K562 (cell line): ENCODE measurements around the gene FXR1. TPM values are rescaled to one million over a fixed set of nuclear protein-coding genes. Genes with fewer than 3 reads are reported as not detected.

Source experiments
- ATAC-seq: fragments of 200-7000 bp; cut with Tn5 transposase; 3 replicates; pipeline ENCODE4 v1.9.1; 2020; ENCODE audit warnings: moderate library complexity
- BruUV-seq: library from RNA; stranded (reverse); fragments of 400-500 nt; replicated peaks from 2 replicates; lab custom pipeline; 2021; lab: Mats Ljungman, UMichigan
- CTCF ChIA-PET: fragments of 300-600 bp; formaldehyde crosslinking; extraction: SDS; loops from one replicate; lab custom pipeline; 2021; ENCODE audit warnings: low intra/inter-chr PET ratio; lab: Yijun Ruan, JAX
- POLR2A ChIA-PET: fragments of 300-600, 350-650 bp; sonication (Branson Sonifier 250); formaldehyde crosslinking; extraction: SDS; loops from one replicate; lab custom pipeline; 2021; ENCODE audit warnings: antibody characterized with exemption, inconsistent platforms; lab: Yijun Ruan, JAX
- DNase-seq, 4 experiments: peaks; one replicate each; pipeline versions ENCODE4 v3.0.0 to v3.0.0-alpha.2; 2011 to 2018; ENCODE audit warnings: low spot score in 3 of 4, mixed read lengths in 3 of 4; ENCODE audit errors: extremely low read depth in 1 of 4
- FAIRE-seq: peaks from 2 replicates; lab custom pipeline; 2011; peaks lifted over from hg19 to GRCh38; lab: Jason Lieb, UNC
- H2AFZ ChIP-seq: 2 replicates; pipeline ENCODE4 v1.6.0; 2011; ENCODE audit warnings: low read depth, low read length, control low read depth, inconsistent platforms
- H3K27ac ChIP-seq: fragments of 200-600 bp; 3 replicates; pipeline ENCODE4 v1.8.0; 2011; ENCODE audit warnings: low read depth, mild to moderate bottlenecking, control low read depth, inconsistent platforms, low read length, moderate library complexity, mixed read lengths; ENCODE audit errors: extremely low read depth
- H3K27me3 ChIP-seq, 2 experiments: fragments of 300-600 bp in 1 of 2; 2 replicates in 1 of 2; 3 replicates in 1 of 2; pipeline versions ENCODE4 v1.6.0 to v1.8.0; 2011; ENCODE audit warnings: inconsistent platforms in 2 of 2, low read length in 2 of 2, mild to moderate bottlenecking in 1 of 2, mixed read lengths in 1 of 2, moderate library complexity in 1 of 2; ENCODE audit not compliant: control insufficient read depth in 2 of 2, insufficient read depth in 2 of 2
- H3K36me3 ChIP-seq: fragments of 300-600 bp; 3 replicates; pipeline ENCODE4 v1.8.0; 2011; ENCODE audit warnings: mild to moderate bottlenecking, low read length, inconsistent platforms; ENCODE audit not compliant: control insufficient read depth, insufficient read depth
- H3K4me1 ChIP-seq, 2 experiments: fragments of 200-600 bp in 1 of 2; replicated peaks in 1 of 2; 2 replicates in 1 of 2; 3 replicates in 1 of 2; pipeline versions ENCODE4 v1.5.1 to v1.8.0; 2011; ENCODE audit warnings: inconsistent platforms in 2 of 2, low read length in 2 of 2, mild to moderate bottlenecking in 1 of 2, mixed read lengths in 1 of 2, moderate library complexity in 1 of 2; ENCODE audit not compliant: control insufficient read depth in 2 of 2, insufficient read depth in 2 of 2
- H3K4me2 ChIP-seq: 2 replicates; pipeline ENCODE4 v1.6.1; 2011; ENCODE audit warnings: low read length, control low read depth, inconsistent platforms, mixed read lengths; ENCODE audit not compliant: insufficient read depth
- H3K4me3 ChIP-seq: fragments of 200-600 bp; sonication (generic), shearing (Covaris generic); 2 replicates; pipeline ENCODE4 v1.5.1; 2016; ENCODE audit warnings: control low read depth, inconsistent platforms
- H3K79me2 ChIP-seq: fragments of 200-600 bp; 3 replicates; pipeline ENCODE4 v1.8.0; 2011; ENCODE audit warnings: low read length, inconsistent platforms; ENCODE audit not compliant: control insufficient read depth, insufficient read depth
- H3K9ac ChIP-seq, 2 experiments: 2 replicates each; pipeline versions ENCODE4 v1.6.0 to v1.6.1; 2011; ENCODE audit warnings: low read depth in 2 of 2, low read length in 2 of 2, control low read depth in 1 of 2, inconsistent platforms in 1 of 2, mild to moderate bottlenecking in 1 of 2, mixed read lengths in 1 of 2; ENCODE audit not compliant: insufficient read depth in 1 of 2
- H3K9me1 ChIP-seq: one replicate; pipeline ENCODE4 v1.6.0; 2011; ENCODE audit warnings: inconsistent platforms, mild to moderate bottlenecking, low read length, moderate library complexity; ENCODE audit not compliant: control insufficient read depth, insufficient read depth
- H3K9me3 ChIP-seq: replicated peaks from 2 replicates; pipeline ENCODE4 v1.5.1; 2011; ENCODE audit warnings: low read depth, low read length, inconsistent platforms; ENCODE audit not compliant: control insufficient read depth, insufficient read depth
- H4K20me1 ChIP-seq: replicated peaks from 2 replicates; pipeline ENCODE4 v1.6.1; 2011; ENCODE audit warnings: low read length, inconsistent platforms, mixed read lengths; ENCODE audit not compliant: control insufficient read depth, insufficient read depth
- CBX1 ChIP-seq: sonication (generic); IDR thresholded peaks from 2 replicates; pipeline ENCODE4 v1.6.1; 2016; ENCODE audit warnings: antibody characterized with exemption, low read depth, mild to moderate bottlenecking
- CHD2 ChIP-seq: IDR thresholded peaks from 2 replicates; pipeline ENCODE4 v1.6.1; 2011; ENCODE audit warnings: low read depth, low read length
- EGR1 ChIP-seq: fragments of 450-650 bp; conservative IDR thresholded peaks from 2 replicates; pipeline ENCODE4 v1.6.1; 2017; ENCODE audit warnings: mild to moderate bottlenecking
- HLTF ChIP-seq: fragments of 450-650 bp; IDR thresholded peaks from 2 replicates; pipeline ENCODE4 v1.6.1; 2016
- NFYB ChIP-seq: IDR thresholded peaks from 2 replicates; pipeline ENCODE4 v1.6.1; 2011; ENCODE audit warnings: mild to moderate bottlenecking, moderate library complexity; ENCODE audit not compliant: insufficient read length; ENCODE audit errors: extremely low read depth
- POLR2A ChIP-seq: fragments of 450-650 bp; conservative IDR thresholded peaks from 2 replicates; pipeline ENCODE4 v1.6.1; 2016
- ZNF699 ChIP-seq: fragments of 250-450 bp; sonication (Bioruptor Pico); IDR thresholded peaks from 2 replicates; pipeline ENCODE4 v1.8.0; 2021; ENCODE audit warnings: mild to moderate bottlenecking, moderate library complexity; ENCODE audit not compliant: insufficient replicate concordance
- WGBS: fragments of 100-300 bp; shearing (Covaris generic); methylation state at CpG from one replicate; pipeline ENCODE4 v1.1.6; 2016; ENCODE audit warnings: low coverage, mixed read lengths; ENCODE audit not compliant: insufficient coverage; ENCODE audit errors: missing lambda C conversion rate; 5-methylcytosine and 5-hydroxymethylcytosine counted together
- in situ Hi-C: fragments of 300-500 bp; cut with MboI; formaldehyde crosslinking; loops from 4 replicates; pipeline ENCODE4 v1.15.0; 2018; ENCODE audit warnings: inconsistent platforms, mixed read lengths
- intact Hi-C: fragments of 100-400 bp; cut with micrococcal nuclease; formaldehyde crosslinking; loops from 2 replicates; pipeline ENCODE4 v1.14.2; 2022
- polyA plus RNA-seq, 8 experiments: library from polyadenylated mRNA; depleted of rRNA in 4 of 8; stranded (reverse) in 5 of 8; unstranded in 3 of 8; fragments of >200 nt; fragmentation: Nextera tagmentation in 2 of 8; fragmentation: Illumina TruSeq in 1 of 8; extraction: Ambion mirVana in 2 of 8; extraction: Trizol in 1 of 8; gene quantifications; 2 replicates each; pipeline versions ENCODE4 v1.2.1 to v1.2.3, GENCODE V29; 2011 to 2014; ENCODE audit warnings: inconsistent platforms in 1 of 8, missing spikeins in 1 of 8
- total RNA-seq, 7 experiments: library from RNA; depleted of rRNA in 6 of 7; stranded (reverse); fragments of >200 nt in 6 of 7; fragmentation: Illumina TruSeq in 2 of 7; extraction: Trizol in 2 of 7; gene quantifications; 2 replicates each; pipeline versions ENCODE4 v1.2.1 to v1.2.3, GENCODE V29; 2011 to 2021; ENCODE audit warnings: low replicate concordance in 1 of 7
- TF ChIP-seq, protein P1 (sequence below): fragments of 450-650 bp; IDR thresholded peaks from 2 replicates; pipeline ENCODE4 v1.6.1; 2014; ENCODE audit warnings: low read depth, mild to moderate bottlenecking, moderate library complexity, borderline replicate concordance

FXR1 gene
- total and polyA plus RNA-seq, 9 of the 15 experiments (the other 6 are each of a cell fraction or from before 2014, with no cell fraction given), result 59.4 to 177 (median 136) TPM

DNA sequence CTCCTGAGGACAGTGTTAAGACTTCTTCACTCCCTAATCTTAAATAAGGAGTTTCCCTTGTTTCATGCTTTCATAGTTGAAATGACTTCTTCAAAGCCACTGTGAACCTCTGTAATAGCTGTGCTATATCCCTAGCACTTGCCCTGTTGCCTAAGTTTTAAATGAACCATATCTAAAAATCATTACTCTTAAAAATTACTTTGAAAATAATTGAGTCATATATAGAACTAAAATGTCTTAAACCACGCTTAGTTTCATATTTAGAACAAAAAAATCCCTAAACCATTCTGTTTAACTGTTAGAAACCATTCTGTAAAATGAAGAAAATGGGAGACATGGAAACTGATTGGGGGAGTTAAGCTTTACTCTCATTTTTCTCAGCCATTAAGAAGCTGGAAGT, 47.2 kb downstream of the FXR1 start:
- POLR2A ChIA-PET, result no interaction called here
- 100% methylated on average over 1 of the region's 1 CpG for WGBS
- Histone ChIP-seq H3K4me2 (no peak overlapping the region), H3K27ac (no peak overlapping the region), H3K27me3 (no peaks in the 10 kb centered on the region), H3K79me2 (no peaks in the 10 kb centered on the region), H3K4me1 (no peaks in the 10 kb centered on the region), H4K20me1 (no peaks in the 10 kb centered on the region), H3K4me3 (no peak overlapping the region), H2AFZ (no peak overlapping the region), H3K9me3 (no peaks in the 10 kb centered on the region), H3K36me3 (peaks cover 94% of the 10 kb centered on the region), H3K9me1 (no peaks in the 10 kb centered on the region), H3K9ac (no peak overlapping the region)
- CTCF ChIA-PET, result no interaction called here
- in situ Hi-C loops, result no loop called here
- intact Hi-C loops, result no loop called here
- no peak for ATAC-seq
- no peak for FAIRE-seq
- no peak for DNase-seq
- no peak for TF ChIP-seq CHD2
- TF ChIP-seq, protein P1, sequence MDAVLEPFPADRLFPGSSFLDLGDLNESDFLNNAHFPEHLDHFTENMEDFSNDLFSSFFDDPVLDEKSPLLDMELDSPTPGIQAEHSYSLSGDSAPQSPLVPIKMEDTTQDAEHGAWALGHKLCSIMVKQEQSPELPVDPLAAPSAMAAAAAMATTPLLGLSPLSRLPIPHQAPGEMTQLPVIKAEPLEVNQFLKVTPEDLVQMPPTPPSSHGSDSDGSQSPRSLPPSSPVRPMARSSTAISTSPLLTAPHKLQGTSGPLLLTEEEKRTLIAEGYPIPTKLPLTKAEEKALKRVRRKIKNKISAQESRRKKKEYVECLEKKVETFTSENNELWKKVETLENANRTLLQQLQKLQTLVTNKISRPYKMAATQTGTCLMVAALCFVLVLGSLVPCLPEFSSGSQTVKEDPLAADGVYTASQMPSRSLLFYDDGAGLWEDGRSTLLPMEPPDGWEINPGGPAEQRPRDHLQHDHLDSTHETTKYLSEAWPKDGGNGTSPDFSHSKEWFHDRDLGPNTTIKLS, result no peak
- no peak for TF ChIP-seq ZNF699 (CRISPR knock-in tag)
- TF ChIP-seq CBX1, result no peak
- TF ChIP-seq HLTF, result no peak
- no peak for TF ChIP-seq EGR1
- TF ChIP-seq POLR2A, result no peak
- no peak for TF ChIP-seq NFYB
- BruUV-seq, result no TSS peak
